Measurements from ENCODE around the gene CT45A1. TPM values are rescaled to one million over a fixed set of nuclear protein-coding genes. Genes with fewer than 3 reads are reported as not detected.

The CT45A1 gene
- total RNA-seq (2022; extraction: Qiagen RNA extraction) = not detected in 5 replicates

GRCh38 chrX:135713183-135713689 is at the start of gene CT45A1:
Gene CT45A1 (plus strand): TSS chrX:135713639. CDS start chrX:135718941, 5,302 bp downstream.

GRCh38 chrX:135768091-135768490 is 54.7 kb downstream of the CT45A1 start, which contains the start of gene CT45A3:
Gene CT45A3 (minus strand): TSS chrX:135768191. CDS start chrX:135764444, 3,747 bp downstream.

Other genes starting within 250 kb of the CT45A1 start
- gene INTS6L, start 193.0 kb upstream of the CT45A1 start, total RNA-seq (2022; extraction: Qiagen RNA extraction) = 0.09 to 0.25 TPM (median 0.12 TPM) in 5 replicates
- 0.12 TPM in 1 of 5 replicates, not detected in the others for gene CT45A3, start 54.6 kb downstream of the CT45A1 start, total RNA-seq (2022; extraction: Qiagen RNA extraction)
- gene CT45A5, start 71.9 kb downstream of the CT45A1 start, total RNA-seq (2022; extraction: Qiagen RNA extraction) = 0.09 to 0.22 TPM in 2 of 5 replicates, not detected in the others
- not detected in 5 replicates for gene CT45A6, start 89.1 kb downstream of the CT45A1 start, total RNA-seq (2022; extraction: Qiagen RNA extraction)
- not detected in 5 replicates for gene CT45A2, start 106.4 kb downstream of the CT45A1 start, total RNA-seq (2022; extraction: Qiagen RNA extraction)
- not detected in 5 replicates for gene CT45A7, start 123.6 kb downstream of the CT45A1 start, total RNA-seq (2022; extraction: Qiagen RNA extraction)
- gene CT45A8, start 140.9 kb downstream of the CT45A1 start, total RNA-seq (2022; extraction: Qiagen RNA extraction) = not detected in 5 replicates
- not detected in 5 replicates for gene CT45A9, start 158.2 kb downstream of the CT45A1 start, total RNA-seq (2022; extraction: Qiagen RNA extraction)
- 0.21 to 0.55 TPM (median 0.44 TPM) in 4 of 5 replicates, not detected in the other for gene CT45A10, start 179.8 kb downstream of the CT45A1 start, total RNA-seq (2022; extraction: Qiagen RNA extraction)
- 0.02 to 0.14 TPM (median 0.05 TPM) in 4 of 5 replicates, not detected in the other for gene SAGE1, start 180.1 kb downstream of the CT45A1 start, total RNA-seq (2022; extraction: Qiagen RNA extraction)

All from A549 treated with dexamethasone at 1 μM for 4 hours (cell line).